ENCODE measurements around the gene TTL.

DNA sequence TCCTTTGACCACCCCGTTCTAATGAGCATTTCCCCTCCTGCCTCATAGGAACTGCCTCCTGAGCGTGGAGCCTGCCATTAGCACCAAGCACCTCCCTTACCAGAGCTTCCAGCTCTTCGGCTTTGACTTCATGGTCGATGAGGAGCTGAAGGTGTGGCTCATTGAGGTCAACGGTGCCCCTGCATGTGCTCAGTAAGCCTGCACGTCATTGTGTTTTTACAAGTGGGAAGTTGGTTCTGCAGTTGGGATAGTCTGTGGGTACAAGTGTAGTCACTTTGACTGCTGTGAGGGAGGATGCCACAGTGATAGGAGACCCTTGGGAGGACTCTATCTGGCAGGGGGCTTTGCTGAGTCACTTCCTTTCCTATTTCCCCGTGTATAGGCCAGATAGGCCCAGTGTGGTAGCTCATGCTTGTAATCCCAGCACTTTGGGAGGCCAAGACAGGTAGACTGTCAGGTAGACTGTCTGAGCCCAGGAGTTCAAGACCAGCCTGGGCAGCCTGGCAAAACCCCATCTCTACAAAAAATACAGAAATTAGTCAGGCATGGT lies 38.4 kb downstream of the TTL start:
- TF ChIP-seq EGR1 (IDR thresholded peaks at IDR 0.05; ENCODE audit: low read depth in 2 of 2) (no peak), GABPA (IDR thresholded peaks at IDR 0.05 in 1 of 2, conservative IDR thresholded peaks at IDR 0.05 in 1 of 2) (no peak)
